Prostate gland (tissue), 2 donors: ENCODE data around the gene RRP12.

Experiments used
- CTCF ChIP-seq, 4 experiments: fragments of 200-600 bp in 2 of 4; fragments of 450-650 bp in 2 of 4; sonication (generic) in 2 of 4; IDR thresholded peaks; 1 replicate in 3 of 4; 2 replicates in 1 of 4; pipeline ENCODE4 v1.5.1; 2016 to 2019; ENCODE audit warnings: antibody characterized with exemption in 4 of 4, mild to moderate bottlenecking in 2 of 4, moderate library complexity in 2 of 4
- POLR2A ChIP-seq: fragments of 450-650 bp; IDR thresholded peaks from one replicate; pipeline ENCODE4 v1.6.1; 2016; ENCODE audit warnings: antibody characterized with exemption, mild to moderate bottlenecking

GRCh38 chr10:97349752-97350513 lies 51.2 kb downstream of the RRP12 start:
- TF ChIP-seq CTCF (IDR thresholded peaks at IDR 0.05) = no peak
- TF ChIP-seq POLR2A = no peak
